Thoracic aorta (tissue), 2 donors: ENCODE data around the gene ANKRD35. TPM values are rescaled to one million over a fixed set of nuclear protein-coding genes. Genes with fewer than 3 reads are reported as not detected.

ENCODE experiments used
- ATAC-seq: fragments of 150-250 bp; one replicate; pipeline ENCODE4 v1.8.0; 2017; ENCODE audit warnings: low read depth; ENCODE audit not compliant: insufficient number of reproducible peaks, low FRiP score
- DNase-seq: peaks from one replicate; pipeline ENCODE4 v3.0.0-alpha.2; 2020; ENCODE audit warnings: low spot score
- H3K27ac ChIP-seq, 2 donors: fragments of 200-600 bp; sonication (generic); 1 replicate in 1 of 2; 2 replicates in 1 of 2; pipeline ENCODE4 v1.5.1; 2016; ENCODE audit warnings: mild to moderate bottlenecking in 2 of 2, moderate library complexity in 2 of 2
- H3K27me3 ChIP-seq: fragments of 200-600 bp; sonication (generic); replicated peaks from 2 replicates; pipeline ENCODE4 v1.6.0; 2016; ENCODE audit warnings: mild to moderate bottlenecking; ENCODE audit not compliant: insufficient read depth
- H3K36me3 ChIP-seq: fragments of 200-600 bp; sonication (generic); one replicate; pipeline ENCODE4 v1.5.1; 2016
- H3K4me1 ChIP-seq, 2 donors: fragments of 200-600 bp; sonication (generic); 1 replicate in 1 of 2; 2 replicates in 1 of 2; pipeline versions ENCODE4 v1.5.1 to v1.6.0; 2016; ENCODE audit warnings: low read depth in 2 of 2, mild to moderate bottlenecking in 1 of 2; ENCODE audit not compliant: control insufficient read depth in 1 of 2
- H3K4me3 ChIP-seq: fragments of 200-600 bp; sonication (generic); 2 replicates; pipeline ENCODE4 v1.5.1; 2016; ENCODE audit warnings: mild to moderate bottlenecking
- H3K9me3 ChIP-seq: fragments of 200-600 bp; sonication (generic); 2 replicates; pipeline ENCODE4 v1.5.1; 2016
- CTCF ChIP-seq: fragments of 200-600 bp; sonication (generic); IDR thresholded peaks from one replicate; pipeline ENCODE4 v1.5.1; 2019; ENCODE audit warnings: antibody characterized with exemption
- total RNA-seq, 2 donors: library from RNA; depleted of rRNA; stranded (reverse); fragments of >200 nt; gene quantifications; one replicate each; pipeline versions ENCODE4 v1.1.0 to v1.2.3, GENCODE V29; 2016

The ANKRD35 gene
- total RNA-seq, 2 donors from 2014 or later = 9.6 to 15.7 TPM

GRCh38 chr1:145859491-145860023 is 26.1 kb downstream of the ANKRD35 start:
- no peaks in the 10 kb centered on the region for H3K9me3 ChIP-seq
- DNase-seq (peak; percentile 77), ATAC-seq (peak; percentile 81)
- peak; percentile 24 for TF ChIP-seq CTCF
- no peaks in the 10 kb centered on the region for H3K27me3 ChIP-seq
- peak overlapping the region; percentile 98 for H3K4me3 ChIP-seq
- H3K36me3 ChIP-seq = peaks cover 21% of the 10 kb centered on the region
- peak overlapping the region; percentile 90 for H3K27ac ChIP-seq
- H3K4me1 ChIP-seq = peaks cover 14 to 17% of the 10 kb centered on the region in 2 donors

- ATAC-seq = peak; percentile 77
- H3K36me3 ChIP-seq = peaks cover 27% of the 10 kb centered on the region
Measured at GRCh38 chr1:145858901-145859490, 26.7 kb downstream of the ANKRD35 start, which contains the start of gene PIAS3. Gene PIAS3 (minus strand): TSS chr1:145859081. CDS start chr1:145858990, 91 bp downstream.

GRCh38 chr1:145858238-145858900 is 27.3 kb downstream of the ANKRD35 start:
- H3K36me3 ChIP-seq = peaks cover 33% of the 10 kb centered on the region
- no peak for ATAC-seq
- H3K27me3 ChIP-seq = no peaks in the 10 kb centered on the region
- H3K27ac ChIP-seq = peak overlapping the region; percentile 90
- no peak for DNase-seq
- TF ChIP-seq CTCF = no peak
- peaks cover 14 to 17% of the 10 kb centered on the region in 2 donors for H3K4me1 ChIP-seq
- H3K9me3 ChIP-seq = no peaks in the 10 kb centered on the region
- H3K4me3 ChIP-seq = peak overlapping the region; percentile 98

More at GRCh38 chr1:145858901-145859490, 26.7 kb downstream of the ANKRD35 start, which contains the start of gene PIAS3:
- no peaks in the 10 kb centered on the region for H3K27me3 ChIP-seq
- peak within 1 kb of the TSS; percentile 90 for H3K27ac ChIP-seq
- H3K9me3 ChIP-seq = no peaks in the 10 kb centered on the region
- no peak for TF ChIP-seq CTCF
- peak; percentile 90 for DNase-seq
- H3K4me3 ChIP-seq = peak within 1 kb of the TSS; percentile 98
- H3K4me1 ChIP-seq = peaks cover 14 to 17% of the 10 kb centered on the region in 2 donors

GRCh38 chr1:145857170-145857569 is 28.5 kb downstream of the ANKRD35 start:
- Histone ChIP-seq H3K4me3 (no peak overlapping the region), H3K27ac (peak overlapping the region; percentile 90)

More at GRCh38 chr1:145857170-145857569, 28.5 kb downstream of the ANKRD35 start:
- TF ChIP-seq CTCF = no peak
- ATAC-seq (no peak), DNase-seq (no peak)
- Histone ChIP-seq H3K9me3 (no peaks in the 10 kb centered on the region), H3K27me3 (no peaks in the 10 kb centered on the region), H3K36me3 (peaks cover 44% of the 10 kb centered on the region), H3K4me1 (peaks cover 14 to 17% of the 10 kb centered on the region in 2 donors)
